Neural progenitor cell (in vitro differentiated cells): ENCODE measurements around the gene CCDC14. TPM values are rescaled to one million over a fixed set of nuclear protein-coding genes. Genes with fewer than 3 reads are reported as not detected.

Experiments used
- DNase-seq: peaks from one replicate; pipeline ENCODE4 v3.0.0-alpha.2; 2016; ENCODE audit warnings: low spot score
- H2AFZ ChIP-seq: fragments of 200-600 bp; sonication (generic); replicated peaks from 2 replicates; pipeline ENCODE4 v1.6.1; 2016; ENCODE audit warnings: antibody characterized with exemption
- H3F3A ChIP-seq: fragments of 200-600 bp; sonication (generic); 2 replicates; pipeline ENCODE4 v1.6.1; 2016; ENCODE audit warnings: antibody characterized with exemption, low read depth
- H3K27ac ChIP-seq: fragments of 200-600 bp; sonication (generic); 2 replicates; pipeline ENCODE4 v1.5.1; 2016; ENCODE audit warnings: mild to moderate bottlenecking
- H3K27me3 ChIP-seq: fragments of 200-600 bp; sonication (generic); 2 replicates; pipeline ENCODE4 v1.6.1; 2016; ENCODE audit warnings: mild to moderate bottlenecking, moderate library complexity
- H3K36me3 ChIP-seq: fragments of 200-600 bp; sonication (generic); 2 replicates; pipeline ENCODE4 v1.5.1; 2016
- H3K4me1 ChIP-seq: fragments of 200-600 bp; sonication (generic); 2 replicates; pipeline ENCODE4 v1.6.1; 2016; ENCODE audit warnings: mixed run types
- H3K4me2 ChIP-seq: fragments of 200-600 bp; sonication (generic); 2 replicates; pipeline ENCODE4 v1.6.1; 2016
- H3K4me3 ChIP-seq: fragments of 200-600 bp; sonication (generic); 2 replicates; pipeline ENCODE4 v1.5.1; 2016
- H3K79me2 ChIP-seq: fragments of 200-600 bp; sonication (generic); 2 replicates; pipeline ENCODE4 v1.6.1; 2016; ENCODE audit warnings: low read depth
- H3K9ac ChIP-seq: fragments of 200-600 bp; sonication (generic); 2 replicates; pipeline ENCODE4 v1.6.1; 2016
- H3K9me3 ChIP-seq: fragments of 200-600 bp; sonication (generic); 2 replicates; pipeline ENCODE4 v1.5.1; 2016; ENCODE audit warnings: low read depth
- H4K20me1 ChIP-seq: fragments of 200-600 bp; sonication (generic); 2 replicates; pipeline ENCODE4 v1.6.1; 2016; ENCODE audit warnings: low read depth
- H3K27ac Mint-ChIP-seq: 3 replicates; pipeline ENCODE4 v1.8.0; 2021; ENCODE audit warnings: mixed read lengths
- H3K27me3 Mint-ChIP-seq: 2 replicates; pipeline ENCODE4 v1.8.0; 2022; ENCODE audit warnings: low read depth, mild to moderate bottlenecking, inconsistent platforms, moderate library complexity, mixed read lengths; ENCODE audit not compliant: insufficient read depth
- H3K36me3 Mint-ChIP-seq: 3 replicates; pipeline ENCODE4 v1.8.0; 2021; ENCODE audit warnings: mixed read lengths
- H3K4me1 Mint-ChIP-seq: 3 replicates; pipeline ENCODE4 v1.8.0; 2021; ENCODE audit warnings: mixed read lengths
- H3K4me3 Mint-ChIP-seq: 3 replicates; pipeline ENCODE4 v1.8.0; 2021; ENCODE audit warnings: mild to moderate bottlenecking, moderate library complexity, mixed read lengths
- H3K9me3 Mint-ChIP-seq: 3 replicates; pipeline ENCODE4 v1.8.0; 2020; ENCODE audit warnings: mixed read lengths
- EZH2 ChIP-seq: fragments of 200-600 bp; sonication (generic); IDR thresholded peaks from 2 replicates; pipeline ENCODE4 v1.6.1; 2017; ENCODE audit warnings: antibody characterized with exemption, mild to moderate bottlenecking, moderate library complexity
- EZH2phosphoT487 ChIP-seq: fragments of 200-600 bp; sonication (generic); IDR thresholded peaks from 2 replicates; pipeline ENCODE4 v1.6.1; 2017; ENCODE audit warnings: antibody characterized with exemption
- total RNA-seq: library from RNA; depleted of rRNA; stranded (reverse); fragments of >200 nt; gene quantifications from 2 replicates; pipeline ENCODE4 v1.2.3, GENCODE V29; 2015; ENCODE audit warnings: low replicate concordance
- TF ChIP-seq, protein P1 (sequence below): fragments of 200-600 bp; sonication (generic); IDR thresholded peaks from 2 replicates; pipeline ENCODE4 v1.5.1; 2017; ENCODE audit warnings: antibody characterized with exemption, mild to moderate bottlenecking

Gene CCDC14
- total RNA-seq, 1 donor from 2014 or later, result 250 TPM

GRCh38 chr3:123934250-123934649 is 26.8 kb downstream of the CCDC14 start:
- DNase-seq, result no peak
- Mint-ChIP-seq H3K4me1 (peaks cover 8% of the 10 kb centered on the region), H3K36me3 (peaks cover 31% of the 10 kb centered on the region), H3K27me3 (no peaks in the 10 kb centered on the region), H3K9me3 (no peaks in the 10 kb centered on the region), H3K27ac (no peak overlapping the region), H3K4me3 (no peak overlapping the region)
- no peak overlapping the region for H3K4me3 ChIP-seq
- TF ChIP-seq EZH2, result no peak
- TF ChIP-seq, protein P1, sequence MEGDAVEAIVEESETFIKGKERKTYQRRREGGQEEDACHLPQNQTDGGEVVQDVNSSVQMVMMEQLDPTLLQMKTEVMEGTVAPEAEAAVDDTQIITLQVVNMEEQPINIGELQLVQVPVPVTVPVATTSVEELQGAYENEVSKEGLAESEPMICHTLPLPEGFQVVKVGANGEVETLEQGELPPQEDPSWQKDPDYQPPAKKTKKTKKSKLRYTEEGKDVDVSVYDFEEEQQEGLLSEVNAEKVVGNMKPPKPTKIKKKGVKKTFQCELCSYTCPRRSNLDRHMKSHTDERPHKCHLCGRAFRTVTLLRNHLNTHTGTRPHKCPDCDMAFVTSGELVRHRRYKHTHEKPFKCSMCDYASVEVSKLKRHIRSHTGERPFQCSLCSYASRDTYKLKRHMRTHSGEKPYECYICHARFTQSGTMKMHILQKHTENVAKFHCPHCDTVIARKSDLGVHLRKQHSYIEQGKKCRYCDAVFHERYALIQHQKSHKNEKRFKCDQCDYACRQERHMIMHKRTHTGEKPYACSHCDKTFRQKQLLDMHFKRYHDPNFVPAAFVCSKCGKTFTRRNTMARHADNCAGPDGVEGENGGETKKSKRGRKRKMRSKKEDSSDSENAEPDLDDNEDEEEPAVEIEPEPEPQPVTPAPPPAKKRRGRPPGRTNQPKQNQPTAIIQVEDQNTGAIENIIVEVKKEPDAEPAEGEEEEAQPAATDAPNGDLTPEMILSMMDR, result no peak
- no peak for TF ChIP-seq EZH2phosphoT487
- H4K20me1 ChIP-seq, result no peaks in the 10 kb centered on the region
- H3K4me2 ChIP-seq, result no peak overlapping the region
- no peak overlapping the region for H2AFZ ChIP-seq
- H3K27ac ChIP-seq, result no peak overlapping the region
- peaks cover 7% of the 10 kb centered on the region for H3F3A ChIP-seq
- no peak overlapping the region for H3K9ac ChIP-seq
- no peaks in the 10 kb centered on the region for H3K79me2 ChIP-seq
- H3K9me3 ChIP-seq, result no peaks in the 10 kb centered on the region
- H3K36me3 ChIP-seq, result peaks cover 56% of the 10 kb centered on the region
- H3K27me3 ChIP-seq, result no peaks in the 10 kb centered on the region
- no peaks in the 10 kb centered on the region for H3K4me1 ChIP-seq

DNA sequence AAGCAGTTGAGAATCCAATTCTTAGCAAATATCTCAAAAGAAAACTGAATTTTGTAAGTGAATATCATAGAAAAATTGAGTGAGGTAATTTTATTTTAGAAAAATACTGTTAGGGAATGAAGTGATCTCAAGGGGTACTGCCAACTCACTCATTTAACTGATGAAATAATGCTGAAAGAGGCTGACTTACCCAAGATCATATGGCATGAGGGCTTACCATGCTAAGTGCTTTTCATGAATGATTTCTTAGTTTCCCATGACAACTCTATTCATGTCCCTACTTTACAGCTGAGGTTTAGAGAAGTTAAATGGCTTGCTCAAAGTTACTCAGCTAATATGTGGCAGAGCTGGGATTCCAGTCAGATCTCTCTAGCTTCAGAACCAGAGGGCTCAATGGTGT is 30.6 kb downstream of the CCDC14 start:
- H3K27me3 ChIP-seq, result no peaks in the 10 kb centered on the region
- Mint-ChIP-seq H3K4me3 (no peak overlapping the region), H3K4me1 (peaks cover 3% of the 10 kb centered on the region), H3K27ac (no peak overlapping the region), H3K27me3 (no peaks in the 10 kb centered on the region), H3K36me3 (peaks cover 29% of the 10 kb centered on the region), H3K9me3 (no peaks in the 10 kb centered on the region)
- no peaks in the 10 kb centered on the region for H3K79me2 ChIP-seq
- TF ChIP-seq EZH2phosphoT487, result no peak
- TF ChIP-seq EZH2, result no peak
- TF ChIP-seq, protein P1, result no peak
- no peaks in the 10 kb centered on the region for H3K4me1 ChIP-seq
- H3K36me3 ChIP-seq, result peaks cover 44% of the 10 kb centered on the region
- H3F3A ChIP-seq, result no peaks in the 10 kb centered on the region
- H3K9me3 ChIP-seq, result no peaks in the 10 kb centered on the region
- no peak overlapping the region for H3K4me3 ChIP-seq
- H2AFZ ChIP-seq, result no peak overlapping the region
- no peaks in the 10 kb centered on the region for H4K20me1 ChIP-seq
- H3K9ac ChIP-seq, result no peak overlapping the region
- no peak overlapping the region for H3K4me2 ChIP-seq
- no peak for DNase-seq
- H3K27ac ChIP-seq, result no peak overlapping the region

DNA sequence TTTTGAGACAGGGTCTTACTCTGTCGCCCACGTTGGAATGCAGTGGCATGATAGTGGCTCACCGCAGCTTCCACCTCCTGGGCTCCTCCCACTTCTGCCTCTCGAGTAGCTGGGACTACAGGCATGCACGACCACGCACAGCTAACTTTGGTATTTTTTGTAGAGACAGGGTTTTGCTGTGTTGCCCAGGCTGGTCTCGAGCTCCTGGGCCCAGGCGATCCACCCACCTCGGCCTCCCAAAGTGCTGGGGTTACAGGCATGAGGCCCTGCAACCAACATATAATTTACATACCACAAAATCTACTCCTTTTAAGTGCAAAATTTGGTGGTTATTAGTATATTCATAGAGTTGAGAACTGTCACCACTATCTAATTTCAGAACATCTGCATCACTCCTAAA is 31.7 kb downstream of the CCDC14 start:
- Mint-ChIP-seq H3K9me3 (no peaks in the 10 kb centered on the region), H3K27ac (no peak overlapping the region), H3K4me3 (no peak overlapping the region), H3K36me3 (peaks cover 36% of the 10 kb centered on the region), H3K4me1 (peaks cover 3% of the 10 kb centered on the region), H3K27me3 (no peaks in the 10 kb centered on the region)
- TF ChIP-seq EZH2phosphoT487, result no peak
- TF ChIP-seq, protein P1, result no peak
- TF ChIP-seq EZH2, result no peak
- Histone ChIP-seq H3K36me3 (peaks cover 39% of the 10 kb centered on the region), H3K79me2 (no peaks in the 10 kb centered on the region), H3K4me1 (no peaks in the 10 kb centered on the region), H3F3A (no peaks in the 10 kb centered on the region), H3K4me2 (no peak overlapping the region), H3K9ac (no peak overlapping the region), H4K20me1 (no peaks in the 10 kb centered on the region), H3K9me3 (no peaks in the 10 kb centered on the region), H3K27ac (no peak overlapping the region), H3K4me3 (no peak overlapping the region), H2AFZ (no peak overlapping the region), H3K27me3 (no peaks in the 10 kb centered on the region)
- no peak for DNase-seq
